Measurements from ENCODE around the gene HS3ST4. TPM values are rescaled to one million over a fixed set of nuclear protein-coding genes. Genes with fewer than 3 reads are reported as not detected.

HS3ST4 gene
- total and polyA plus RNA-seq, 10 of the 15 experiments (the other 5 are each of a cell fraction or from before 2014, with no cell fraction given), result 0.05 TPM; not detected in 9

GRCh38 chr16:25764466-25764865 lies 72.7 kb downstream of the HS3ST4 start (continued):
- TF ChIP-seq HDGF (IDR thresholded peaks at IDR 0.05) (no peak), RELA (IDR thresholded peaks at IDR 0.05; ENCODE audit: borderline replicate concordance, partially characterized antibody) (no peak), CREB1 (IDR thresholded peaks at IDR 0.05; ENCODE audit: low read depth) (no peak), KLF5 (IDR thresholded peaks at IDR 0.05; ENCODE audit: partially characterized antibody) (no peak), CHD4 (IDR thresholded peaks at IDR 0.05) (no peak), SMC3 (IDR thresholded peaks at IDR 0.05; ENCODE audit: borderline replicate concordance, low read length) (no peak), BMI1 (IDR thresholded peaks at IDR 0.05; ENCODE audit: borderline replicate concordance) (no peak)

- DNase-seq (ENCODE audit: low read depth, low spot score), result no peak
Observed at GRCh38 chr16:25771216-25771615, 79.5 kb downstream of the HS3ST4 start.

More at GRCh38 chr16:25771216-25771615, 79.5 kb downstream of the HS3ST4 start:
- WGBS (ENCODE audit: insufficient coverage, insufficient replicate concordance, low lambda C conversion rate, missing lambda C conversion rate), result 0% methylated on average over 1 of the region's 1 CpG
- Histone ChIP-seq H4K20me1 (ENCODE audit: control insufficient read depth, insufficient read depth) (no peaks in the 10 kb centered on the region), H2AFZ (ENCODE audit: control insufficient read depth, low read depth, low read length) (no peak overlapping the region), H3K27ac (ENCODE audit: control insufficient read depth, insufficient read depth) (no peak overlapping the region), H3K36me3 (ENCODE audit: control insufficient read depth in 2 of 2, insufficient read depth in 2 of 2, low read length in 1 of 2) (no peaks in the 10 kb centered on the region), H3K9ac (ENCODE audit: control insufficient read depth, insufficient read depth, low read length) (no peak overlapping the region), H3K4me3 (no peak overlapping the region), H3K9me3 (replicated peaks; ENCODE audit: control insufficient read depth, insufficient read depth, low read length) (no peaks in the 10 kb centered on the region), H3K4me1 (ENCODE audit: control insufficient read depth, insufficient read depth, low read length) (no peaks in the 10 kb centered on the region), H3K27me3 (replicated peaks in 1 of 2; ENCODE audit: control insufficient read depth in 2 of 2, insufficient read depth in 2 of 2, low read length in 1 of 2) (no peaks in the 10 kb centered on the region; a peak in 1 of 4 replicates), H3K4me2 (ENCODE audit: control insufficient read depth, insufficient read depth) (no peak overlapping the region), H3K79me2 (ENCODE audit: control insufficient read depth, insufficient read depth, low read length) (no peaks in the 10 kb centered on the region)
- intact Hi-C loops (cut with micrococcal nuclease; ENCODE audit: unreplicated experiment) (no loop called here), in situ Hi-C loops (cut with MboI) (no loop called here)
- no TSS peak for BruUV-seq (replicated peaks)
- SMC1A ChIA-PET (ENCODE audit: uncharacterized antibody, unreplicated experiment), result interaction anchor here (0.6 kb wide), 1 partner anchor 12 kb away, joined by 3 read pairs; no protein-coding TSS in a partner anchor
- RAD21 ChIA-PET (ENCODE audit: unreplicated experiment), result no interaction called here
- CTCF ChIA-PET, result no interaction called here
- POLR2A ChIA-PET, result no interaction called here
- FAIRE-seq (no peak), ATAC-seq (no peak)
- no peak for TF ChIP-seq ZNF687 (IDR thresholded peaks at IDR 0.05)
- TF ChIP-seq PML (IDR thresholded peaks at IDR 0.05; ENCODE audit: low read length), result no peak

Data from GM12878 (cell line).